ENCODE results near the gene DROSHA. TPM values are rescaled to one million over a fixed set of nuclear protein-coding genes. Genes with fewer than 3 reads are reported as not detected.

The DROSHA gene
- total and polyA plus RNA-seq, 2 donors (not counting 3 experiments of a cell fraction or from before 2014, with no cell fraction given) = 49.1 to 96.4 TPM

- no peaks in the 10 kb centered on the region for H3K9me3 ChIP-seq (replicated peaks; ENCODE audit: control insufficient read depth, insufficient read depth, low read length)
- no peaks in the 10 kb centered on the region for H3K79me2 ChIP-seq (ENCODE audit: control insufficient read depth, insufficient read depth, low read length)
- H3K27ac ChIP-seq (ENCODE audit: insufficient read depth, low read depth, low read length) = no peak overlapping the region
- no peak overlapping the region for H3K4me2 ChIP-seq (ENCODE audit: insufficient read depth, low read length)
- H3K27me3 ChIP-seq (ENCODE audit: control insufficient read depth in 2 of 2, insufficient read depth in 2 of 2, low read length in 2 of 2) = no peaks in the 10 kb centered on the region
- no peak overlapping the region for H2AFZ ChIP-seq (ENCODE audit: low read depth, low read length)
- BruUV-seq (replicated peaks) = no TSS peak
- peaks cover 4 to 14% of the 10 kb centered on the region in 2 experiments for H3K36me3 ChIP-seq (ENCODE audit: control insufficient read depth in 2 of 2, extremely low read depth in 1 of 2, insufficient read depth in 2 of 2, low read length in 2 of 2)
- DNase-seq (ENCODE audit: low read depth, low spot score) (no peak), FAIRE-seq (no peak)
- CTCF ChIA-PET = no interaction called here
- no peaks in the 10 kb centered on the region for H3K9me1 ChIP-seq (replicated peaks; ENCODE audit: control insufficient read depth, extremely low read depth, insufficient read depth, low read length)
- H3K4me1 ChIP-seq (ENCODE audit: control insufficient read depth, extremely low read depth, insufficient read depth, low read length) = no peaks in the 10 kb centered on the region
- dilution Hi-C loops (cut with MboI; ENCODE audit: extremely low pct_ligation_motif_present, low sequenced_read_pairs) = no loop called here
- POLR2A ChIA-PET = no interaction called here
- no peak overlapping the region for H3K9ac ChIP-seq (replicated peaks; ENCODE audit: extremely low read depth, insufficient read depth, low read length)
- no peak overlapping the region for H3K4me3 ChIP-seq (replicated peaks in 1 of 3; ENCODE audit: insufficient read depth in 1 of 3, low read depth in 1 of 3, low read length in 3 of 3)
- TF ChIP-seq POLR2AphosphoS5 (IDR thresholded peaks at IDR 0.05; ENCODE audit: insufficient read depth, low read depth, low read length) (no peak), POLR2A (IDR thresholded peaks at IDR 0.05; ENCODE audit: low read depth, low read length) (no peak), MAX (IDR thresholded peaks at IDR 0.05; ENCODE audit: insufficient read depth, insufficient read length) (no peak), CTCF (IDR thresholded peaks at IDR 0.05; ENCODE audit: extremely low read depth in 1 of 2, insufficient read depth in 1 of 2, low read depth in 1 of 2, low read length in 2 of 2) (no peak), JUN (IDR thresholded peaks at IDR 0.05; ENCODE audit: borderline replicate concordance, insufficient read depth, insufficient read length, low read depth) (no peak), MYC (IDR thresholded peaks at IDR 0.05; ENCODE audit: low read depth, low read length) (no peak), GATA2 (IDR thresholded peaks at IDR 0.05; ENCODE audit: insufficient read depth, insufficient read length, low read depth, low read length) (no peak)
- intact Hi-C loops (cut with micrococcal nuclease) = no loop called here
- no peaks in the 10 kb centered on the region for H4K20me1 ChIP-seq (replicated peaks; ENCODE audit: control insufficient read depth, extremely low read depth, insufficient read depth, low read length)
Observed at GRCh38 chr5:31459594-31459993, 72.3 kb downstream of the DROSHA start.

All from endothelial cell of umbilical vein (primary cell).